Kidney (tissue), 14 donors: ENCODE data around the gene ZC3H15. TPM values are rescaled to one million over a fixed set of nuclear protein-coding genes. Genes with fewer than 3 reads are reported as not detected.
A peak's percentile ranks its signal among the peaks of the same experiment; 100 is the strongest.

Source experiments
- DNase-seq, 5 donors: peaks; one replicate each; pipeline ENCODE4 v3.0.0-alpha.2; 2013 to 2020
- FAIRE-seq: peaks from 2 replicates; lab custom pipeline; 2012; peaks lifted over from hg19 to GRCh38; lab: Jason Lieb, UNC
- H3K27ac ChIP-seq, 2 donors: one replicate each; pipeline ENCODE4 v1.7.0; 2013; ENCODE audit warnings: low read depth in 2 of 2, low read length in 2 of 2, inconsistent platforms in 1 of 2
- H3K27me3 ChIP-seq: one replicate; pipeline ENCODE4 v1.7.1; 2013; ENCODE audit warnings: low read length, inconsistent platforms; ENCODE audit not compliant: control insufficient read depth, insufficient read depth
- H3K36me3 ChIP-seq, 3 donors: one replicate each; pipeline versions ENCODE4 v1.7.0 to v1.7.1; 2013; ENCODE audit warnings: low read length in 3 of 3, control low read depth in 1 of 3, inconsistent platforms in 1 of 3; ENCODE audit not compliant: insufficient read depth in 3 of 3, control insufficient read depth in 2 of 3
- H3K4me1 ChIP-seq, 3 donors: one replicate each; pipeline versions ENCODE4 v1.7.0 to v1.7.1; 2013; ENCODE audit warnings: low read length in 3 of 3, inconsistent platforms in 1 of 3, low read depth in 1 of 3; ENCODE audit not compliant: control insufficient read depth in 2 of 3, insufficient read depth in 2 of 3
- H3K4me3 ChIP-seq, 3 donors: one replicate each; pipeline versions ENCODE4 v1.7.0 to v1.8.1; 2013; ENCODE audit warnings: low read length in 3 of 3, control low read depth in 1 of 3, inconsistent platforms in 1 of 3
- H3K9ac ChIP-seq, 3 donors: one replicate each; pipeline versions ENCODE4 v1.7.0 to v1.7.1; 2013; ENCODE audit warnings: low read length in 3 of 3, control low read depth in 1 of 3, inconsistent platforms in 1 of 3
- H3K9me3 ChIP-seq, 3 donors: one replicate each; pipeline versions ENCODE4 v1.7.0 to v1.7.1; 2013; ENCODE audit warnings: low read length in 3 of 3, control low read depth in 1 of 3, inconsistent platforms in 1 of 3; ENCODE audit not compliant: control insufficient read depth in 2 of 3, insufficient read depth in 1 of 3
- intact Hi-C: fragments of 100-400 bp; cut with DNase I; formaldehyde crosslinking; loops from one replicate; pipeline ENCODE4 v1.11.1; 2022
- polyA plus RNA-seq: library from polyadenylated mRNA; stranded (reverse); fragments of 350-450 nt; fragmentation: Illumina TruSeq; extraction: RNeasy Lipid Tissue Mini Kit (QIAGEN cat#74804); gene quantifications from one replicate; pipeline ENCODE4 v1.2.3, GENCODE V29; 2014; ENCODE audit warnings: low read depth, low replicate concordance; ENCODE audit not compliant: insufficient read depth
- total RNA-seq: library from RNA; stranded (reverse); fragmentation: NEBNext Ultra II Directional; extraction: Animal tissue kit (Norgen Biotek cat#: 25700); gene quantifications from one replicate; pipeline ENCODE4 v1.2.1, GENCODE V29; 2021
- TF ChIP-seq, protein P1 (sequence below): IDR thresholded peaks from 3 replicates; pipeline ENCODE4 v1.5.1; 2012; ENCODE audit warnings: mild to moderate bottlenecking, moderate library complexity, borderline replicate concordance; ENCODE audit not compliant: insufficient read depth; ENCODE audit errors: extremely low read depth
- donor health status: control.
- donor health status: control.
- donor health status: control.
- donor health status: control.
- donor health status: control.
- donor health status: DM: yes; HTN: yes; CAD: no.
- donor health status: Normal renal cell carcinoma (clear cell type).

The ZC3H15 gene
- total and polyA plus RNA-seq, 2 donors from 2014 or later = 45.3 to 51.5 TPM

- no peaks in the 10 kb centered on the region for H3K36me3 ChIP-seq
- H3K4me3 ChIP-seq = no peak overlapping the region
- intact Hi-C loops = no loop called here
- H3K9me3 ChIP-seq = no peaks in the 10 kb centered on the region
- H3K27ac ChIP-seq = peak overlapping the region; percentile 63 to 82
- peaks cover 0 to 14% (median 2%) of the 10 kb centered on the region in 3 donors for H3K4me1 ChIP-seq
- TF ChIP-seq, protein P1, sequence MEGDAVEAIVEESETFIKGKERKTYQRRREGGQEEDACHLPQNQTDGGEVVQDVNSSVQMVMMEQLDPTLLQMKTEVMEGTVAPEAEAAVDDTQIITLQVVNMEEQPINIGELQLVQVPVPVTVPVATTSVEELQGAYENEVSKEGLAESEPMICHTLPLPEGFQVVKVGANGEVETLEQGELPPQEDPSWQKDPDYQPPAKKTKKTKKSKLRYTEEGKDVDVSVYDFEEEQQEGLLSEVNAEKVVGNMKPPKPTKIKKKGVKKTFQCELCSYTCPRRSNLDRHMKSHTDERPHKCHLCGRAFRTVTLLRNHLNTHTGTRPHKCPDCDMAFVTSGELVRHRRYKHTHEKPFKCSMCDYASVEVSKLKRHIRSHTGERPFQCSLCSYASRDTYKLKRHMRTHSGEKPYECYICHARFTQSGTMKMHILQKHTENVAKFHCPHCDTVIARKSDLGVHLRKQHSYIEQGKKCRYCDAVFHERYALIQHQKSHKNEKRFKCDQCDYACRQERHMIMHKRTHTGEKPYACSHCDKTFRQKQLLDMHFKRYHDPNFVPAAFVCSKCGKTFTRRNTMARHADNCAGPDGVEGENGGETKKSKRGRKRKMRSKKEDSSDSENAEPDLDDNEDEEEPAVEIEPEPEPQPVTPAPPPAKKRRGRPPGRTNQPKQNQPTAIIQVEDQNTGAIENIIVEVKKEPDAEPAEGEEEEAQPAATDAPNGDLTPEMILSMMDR = no peak
- peak; percentile 83 for FAIRE-seq
- peak in 2 of 5 donors; percentile 30 to 68 for DNase-seq
- H3K9ac ChIP-seq = peak overlapping the region in 1 of 3 donors; percentile 36
- H3K27me3 ChIP-seq = no peaks in the 10 kb centered on the region
These were observed 58.2 kb downstream of the ZC3H15 start for GRCh38 chr2:186544255-186544675.

DNA sequence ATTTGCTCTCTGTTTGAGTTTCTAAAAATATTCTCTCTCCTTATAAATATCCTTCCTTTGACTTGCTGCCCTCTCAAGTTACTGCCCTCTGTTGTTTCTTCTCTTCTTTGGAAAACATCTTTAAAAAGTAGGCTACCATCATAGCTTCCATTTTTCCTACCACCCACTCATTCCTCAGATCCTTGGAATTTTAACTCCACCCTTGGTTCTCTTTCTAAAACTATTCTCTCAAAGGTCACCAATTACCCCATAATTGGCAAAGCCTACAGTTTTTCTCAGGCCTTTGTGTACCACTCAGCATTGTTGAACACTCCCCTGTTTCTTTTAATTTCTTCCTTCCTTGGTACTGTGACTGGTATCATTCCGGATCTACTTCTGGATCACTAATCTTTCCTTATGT lies 60.8 kb downstream of the ZC3H15 start:
- peaks cover 0 to 14% (median 2%) of the 10 kb centered on the region in 3 donors for H3K4me1 ChIP-seq
- no peak overlapping the region for H3K9ac ChIP-seq
- H3K36me3 ChIP-seq = no peaks in the 10 kb centered on the region
- no peaks in the 10 kb centered on the region for H3K9me3 ChIP-seq
- FAIRE-seq (no peak), DNase-seq (no peak)
- no peaks in the 10 kb centered on the region for H3K27me3 ChIP-seq
- TF ChIP-seq, protein P1 = no peak
- intact Hi-C loops = no loop called here
- no peak overlapping the region for H3K27ac ChIP-seq
- no peak overlapping the region for H3K4me3 ChIP-seq

DNA sequence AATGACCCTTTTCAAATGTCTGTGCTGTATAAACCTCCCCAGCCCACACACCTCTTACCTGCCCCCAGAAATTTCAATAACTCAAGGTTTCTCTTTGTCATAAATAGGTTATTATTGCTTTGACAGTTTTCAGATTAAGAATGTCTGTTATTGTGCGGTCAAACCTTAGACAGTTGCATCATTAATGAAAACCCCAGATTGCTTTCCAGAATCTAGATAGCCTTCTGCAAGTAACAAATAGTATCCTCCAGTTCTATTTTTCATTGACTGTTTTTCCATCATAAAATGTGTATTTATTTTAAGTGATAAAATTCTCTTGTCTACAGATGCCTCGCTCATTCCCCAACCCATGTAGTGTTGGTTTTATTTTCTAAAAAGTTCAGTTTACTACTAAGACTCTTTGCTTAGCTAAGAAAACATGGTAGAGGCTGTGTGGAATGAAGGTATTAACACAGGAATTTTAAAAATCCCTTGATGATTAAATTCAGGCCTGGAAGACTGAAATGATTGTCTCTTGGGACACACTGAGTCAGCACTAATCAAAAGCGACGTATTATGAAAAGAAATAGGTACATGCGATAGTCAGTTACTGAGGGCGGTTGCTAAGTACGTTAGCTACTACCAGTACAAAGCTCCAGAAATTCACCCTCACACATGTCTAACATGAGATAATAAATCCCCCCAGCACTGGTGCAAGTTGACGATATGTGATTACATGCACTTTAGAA lies 65.4 kb downstream of the ZC3H15 start:
- no peaks in the 10 kb centered on the region for H3K27me3 ChIP-seq
- intact Hi-C loops = no loop called here
- no peak overlapping the region for H3K9ac ChIP-seq
- TF ChIP-seq, protein P1 = no peak
- H3K4me3 ChIP-seq = no peak overlapping the region
- no peaks in the 10 kb centered on the region for H3K9me3 ChIP-seq
- FAIRE-seq = no peak
- no peak for DNase-seq
- H3K36me3 ChIP-seq = no peaks in the 10 kb centered on the region
- H3K27ac ChIP-seq = no peak overlapping the region
- no peaks in the 10 kb centered on the region for H3K4me1 ChIP-seq

DNA sequence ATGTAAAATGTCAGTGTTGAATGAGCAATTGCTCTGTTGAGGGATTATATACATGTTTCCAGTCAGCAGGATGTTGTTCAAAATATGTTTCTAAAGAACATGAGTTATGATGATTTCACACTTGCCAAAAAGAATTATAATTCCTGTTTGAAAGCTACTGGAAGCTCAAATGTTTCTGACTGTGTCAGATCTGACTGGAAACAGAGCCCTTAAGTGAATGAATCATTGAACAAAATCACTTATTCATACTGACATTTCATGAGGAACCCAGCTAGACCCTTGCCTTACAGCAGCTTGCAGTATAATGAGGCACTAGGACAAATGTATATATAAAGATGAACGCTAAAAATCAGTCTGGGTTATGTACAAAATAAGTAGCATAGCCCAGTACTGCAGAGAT lies 68.4 kb downstream of the ZC3H15 start:
- Histone ChIP-seq H3K4me1 (no peaks in the 10 kb centered on the region), H3K4me3 (no peak overlapping the region), H3K27me3 (no peaks in the 10 kb centered on the region), H3K9ac (no peak overlapping the region), H3K36me3 (no peaks in the 10 kb centered on the region), H3K27ac (no peak overlapping the region), H3K9me3 (no peaks in the 10 kb centered on the region)
- no peak for FAIRE-seq
- intact Hi-C loops = no loop called here
- TF ChIP-seq, protein P1 = no peak
- DNase-seq = no peak
